ENCODE measurements around the gene SYCE3.

Gene SYCE3

DNA sequence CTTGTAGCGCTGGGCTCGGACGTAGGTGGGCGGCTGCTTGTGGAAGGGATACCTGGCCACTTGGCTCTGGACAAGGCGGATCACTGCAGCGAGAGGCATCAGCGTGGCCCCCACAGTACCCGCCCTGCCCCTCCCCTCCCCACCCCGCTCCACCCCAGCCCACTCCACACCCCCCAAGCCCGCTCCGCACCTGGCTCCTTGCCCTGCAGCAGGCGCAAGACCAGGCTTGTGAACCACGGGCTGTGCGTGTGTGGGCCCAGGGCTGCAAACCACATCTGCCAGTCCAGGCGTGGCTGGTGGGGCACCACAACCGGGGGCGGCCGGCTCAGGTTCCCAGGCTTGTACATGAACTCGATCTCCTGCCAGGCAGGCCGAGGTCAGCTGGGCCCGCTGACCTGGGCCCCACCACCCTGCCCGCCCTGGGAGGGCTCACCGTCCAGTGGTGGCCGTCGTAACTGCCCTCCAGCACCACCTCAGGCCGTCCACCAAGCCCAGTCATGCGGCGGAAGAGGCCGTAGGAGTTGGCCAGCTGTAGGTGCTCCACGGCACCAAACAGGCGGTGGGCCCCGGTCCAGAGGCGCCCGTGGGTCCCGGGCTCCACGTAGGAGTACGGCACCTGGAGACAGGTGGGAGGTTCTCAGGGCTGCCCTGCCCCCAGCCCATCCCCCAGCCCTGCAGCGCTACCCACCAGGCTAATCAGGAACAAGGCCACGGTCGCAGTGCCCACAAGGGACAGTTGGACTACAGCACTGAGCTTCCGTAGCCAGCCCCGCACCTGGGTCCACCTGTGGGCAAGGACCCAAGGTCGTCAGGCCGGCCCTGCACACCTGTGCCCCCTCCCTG lies 58.1 kb downstream of the SYCE3 start:
- Histone ChIP-seq H3K9me3 (ENCODE audit: control insufficient read depth, low read length) (no peaks in the 10 kb centered on the region), H3K79me1 (replicated peaks; ENCODE audit: low read length, poor library complexity, severe bottlenecking) (peaks cover 26% of the 10 kb centered on the region), H3K4me2 (ENCODE audit: low read length, poor library complexity, severe bottlenecking) (no peak overlapping the region), H3K4ac (ENCODE audit: low read depth in 1 of 2, low read length in 2 of 2) (no peak overlapping the region), H3K23ac (ENCODE audit: low read length in 2 of 2) (no peak overlapping the region), H2AK5ac (ENCODE audit: low read length, severe bottlenecking) (no peak overlapping the region), H3K4me1 (ENCODE audit: control insufficient read depth, insufficient read depth, low read depth, low read length) (peaks cover 14% of the 10 kb centered on the region), H3K4me3 (ENCODE audit: insufficient read depth in 1 of 2, low read depth in 1 of 2, low read length in 2 of 2) (no peak overlapping the region), H4K8ac (ENCODE audit: low read length) (no peak overlapping the region), H3K9ac (ENCODE audit: low read length) (no peak overlapping the region), H2BK120ac (ENCODE audit: low read depth, low read length) (no peak overlapping the region), H2AFZ (ENCODE audit: low read depth, low read length) (no peak overlapping the region), H4K91ac (ENCODE audit: low read length) (no peak overlapping the region), H3K18ac (ENCODE audit: low read depth in 1 of 2, low read length in 2 of 2) (no peak overlapping the region), H2BK15ac (ENCODE audit: low read depth, poor library complexity, severe bottlenecking) (no peak overlapping the region), H3K36me3 (ENCODE audit: control insufficient read depth in 1 of 2, insufficient read depth in 2 of 2, low read depth in 1 of 2, low read length in 2 of 2) (peaks cover 29 to 51% of the 10 kb centered on the region in 2 experiments), H3K27ac (ENCODE audit: low read length, poor library complexity, severe bottlenecking) (no peak overlapping the region), H3K27me3 (ENCODE audit: control insufficient read depth in 1 of 2, insufficient read depth in 1 of 2, low read length in 2 of 2) (no peaks in the 10 kb centered on the region), H3K14ac (ENCODE audit: low read length in 2 of 2) (no peak overlapping the region), H2BK5ac (ENCODE audit: low read depth, low read length, poor library complexity, severe bottlenecking) (no peak overlapping the region), H2BK12ac (ENCODE audit: low read length in 2 of 2) (no peak overlapping the region)
- WGBS: 95% methylated on average over 38 of the region's 44 CpGs
- DNase-seq: no peak

DNA sequence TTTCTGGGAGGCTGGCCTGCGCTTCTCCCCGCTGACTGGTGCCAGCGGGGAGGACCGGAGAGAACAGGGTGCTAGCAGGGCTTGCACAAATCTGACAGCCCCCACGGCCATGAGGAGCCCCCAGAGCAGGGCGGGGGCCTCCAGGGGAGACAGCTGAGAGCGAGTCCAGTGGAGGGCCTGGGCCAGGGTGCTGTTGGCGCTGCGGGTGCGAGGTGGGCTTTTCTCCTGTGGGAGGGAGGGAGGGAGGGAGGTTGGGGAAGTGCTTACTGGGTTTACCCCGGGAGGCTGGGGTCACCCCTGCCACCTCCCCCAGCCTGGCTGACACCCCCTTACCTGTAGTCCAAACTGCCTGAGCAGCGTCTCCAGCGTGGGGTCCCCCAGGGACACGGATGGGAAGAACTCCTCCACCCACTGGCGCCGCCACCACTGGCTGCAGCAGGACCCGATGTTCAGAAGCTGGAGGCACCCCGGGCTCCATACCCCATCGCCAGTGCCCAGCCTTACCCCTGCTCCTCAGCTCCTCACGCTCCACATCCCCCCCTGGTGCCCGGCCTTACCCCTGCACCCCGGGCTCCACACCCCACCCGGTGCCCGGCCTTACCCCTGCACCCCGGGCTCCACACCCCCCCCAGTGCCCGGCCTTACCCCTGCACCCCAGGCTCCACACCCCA lies 59.1 kb downstream of the SYCE3 start:
- Histone ChIP-seq H3K9ac (ENCODE audit: low read length) (no peak overlapping the region), H4K91ac (ENCODE audit: low read length) (no peak overlapping the region), H2BK120ac (ENCODE audit: low read depth, low read length) (no peak overlapping the region), H3K18ac (ENCODE audit: low read depth in 1 of 2, low read length in 2 of 2) (no peak overlapping the region), H2BK15ac (ENCODE audit: low read depth, poor library complexity, severe bottlenecking) (no peak overlapping the region), H3K79me1 (replicated peaks; ENCODE audit: low read length, poor library complexity, severe bottlenecking) (peaks cover 26% of the 10 kb centered on the region), H3K4me3 (ENCODE audit: insufficient read depth in 1 of 2, low read depth in 1 of 2, low read length in 2 of 2) (no peak overlapping the region), H3K14ac (ENCODE audit: low read length in 2 of 2) (no peak overlapping the region), H2AFZ (ENCODE audit: low read depth, low read length) (no peak overlapping the region), H3K4me2 (ENCODE audit: low read length, poor library complexity, severe bottlenecking) (no peak overlapping the region), H2BK5ac (ENCODE audit: low read depth, low read length, poor library complexity, severe bottlenecking) (no peak overlapping the region), H2BK12ac (ENCODE audit: low read length in 2 of 2) (no peak overlapping the region), H2AK5ac (ENCODE audit: low read length, severe bottlenecking) (no peak overlapping the region), H4K8ac (ENCODE audit: low read length) (no peak overlapping the region), H3K36me3 (ENCODE audit: control insufficient read depth in 1 of 2, insufficient read depth in 2 of 2, low read depth in 1 of 2, low read length in 2 of 2) (peaks cover 29 to 51% of the 10 kb centered on the region in 2 experiments), H3K9me3 (ENCODE audit: control insufficient read depth, low read length) (no peaks in the 10 kb centered on the region), H3K23ac (ENCODE audit: low read length in 2 of 2) (no peak overlapping the region), H3K27me3 (ENCODE audit: control insufficient read depth in 1 of 2, insufficient read depth in 1 of 2, low read length in 2 of 2) (no peaks in the 10 kb centered on the region), H3K4ac (ENCODE audit: low read depth in 1 of 2, low read length in 2 of 2) (no peak overlapping the region), H3K4me1 (ENCODE audit: control insufficient read depth, insufficient read depth, low read depth, low read length) (peaks cover 14% of the 10 kb centered on the region), H3K27ac (ENCODE audit: low read length, poor library complexity, severe bottlenecking) (no peak overlapping the region)
- 94% methylated on average over 15 of the region's 26 CpGs for WGBS
- DNase-seq: no peak

DNA sequence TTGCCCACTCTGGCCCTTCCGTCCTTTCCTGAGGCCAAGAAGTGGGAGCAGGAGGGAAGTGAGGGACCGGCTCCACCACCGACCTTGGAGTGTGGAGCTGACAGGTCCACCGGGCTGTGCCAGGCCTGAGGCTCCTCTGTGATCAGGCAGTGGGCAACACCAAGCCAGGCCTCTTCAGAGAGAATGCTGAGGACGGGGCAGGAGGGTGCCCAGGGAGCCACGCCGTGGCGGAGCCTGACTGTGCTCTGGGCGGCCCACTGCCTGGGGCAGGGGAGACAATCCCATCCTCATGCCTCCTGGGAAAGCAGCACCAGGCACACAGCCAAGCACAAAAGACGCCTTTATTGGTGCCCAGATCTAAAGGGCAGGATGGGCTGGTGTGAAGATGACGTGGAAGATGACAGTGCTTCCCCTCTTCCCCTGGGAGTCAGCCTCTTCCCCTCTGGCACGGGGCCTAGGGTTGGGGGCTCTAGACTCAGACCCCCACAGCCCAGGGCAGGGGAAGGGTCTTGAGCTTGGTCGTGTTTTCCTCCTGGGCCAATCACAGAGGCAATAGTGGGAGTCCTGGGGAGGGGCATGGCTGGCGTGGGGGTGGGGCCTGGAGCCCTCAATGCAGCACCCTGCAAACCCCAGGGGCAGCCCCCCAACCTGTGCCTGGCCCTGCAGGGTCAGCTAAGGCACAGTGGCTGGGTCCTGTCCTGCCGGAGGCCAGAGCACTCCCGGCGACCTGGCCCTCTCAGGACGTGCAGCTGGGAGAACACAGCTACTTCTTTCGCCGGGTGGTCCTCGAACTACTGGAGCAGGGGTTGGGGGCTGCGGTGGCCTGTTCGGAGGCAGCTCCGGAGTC lies 59.9 kb downstream of the SYCE3 start:
- no peak overlapping the region for H3K27ac ChIP-seq (ENCODE audit: low read length, poor library complexity, severe bottlenecking)
- H2AFZ ChIP-seq (ENCODE audit: low read depth, low read length): no peak overlapping the region
- H3K4me2 ChIP-seq (ENCODE audit: low read length, poor library complexity, severe bottlenecking): no peak overlapping the region
- DNase-seq: no peak
- H4K8ac ChIP-seq (ENCODE audit: low read length): no peak overlapping the region
- H3K14ac ChIP-seq (ENCODE audit: low read length in 2 of 2): no peak overlapping the region
- no peak overlapping the region for H2BK15ac ChIP-seq (ENCODE audit: low read depth, poor library complexity, severe bottlenecking)
- H4K91ac ChIP-seq (ENCODE audit: low read length): no peak overlapping the region
- H3K9ac ChIP-seq (ENCODE audit: low read length): no peak overlapping the region
- H3K4me3 ChIP-seq (ENCODE audit: insufficient read depth in 1 of 2, low read depth in 1 of 2, low read length in 2 of 2): no peak overlapping the region
- H3K27me3 ChIP-seq (ENCODE audit: control insufficient read depth in 1 of 2, insufficient read depth in 1 of 2, low read length in 2 of 2): no peaks in the 10 kb centered on the region
- 93% methylated on average over 23 of the region's 24 CpGs for WGBS
- H3K36me3 ChIP-seq (ENCODE audit: control insufficient read depth in 1 of 2, insufficient read depth in 2 of 2, low read depth in 1 of 2, low read length in 2 of 2): peaks cover 29 to 51% of the 10 kb centered on the region in 2 experiments
- no peak overlapping the region for H3K18ac ChIP-seq (ENCODE audit: low read depth in 1 of 2, low read length in 2 of 2)
- no peak overlapping the region for H2BK120ac ChIP-seq (ENCODE audit: low read depth, low read length)
- H2BK12ac ChIP-seq (ENCODE audit: low read length in 2 of 2): no peak overlapping the region
- no peak overlapping the region for H3K23ac ChIP-seq (ENCODE audit: low read length in 2 of 2)
- peaks cover 26% of the 10 kb centered on the region for H3K79me1 ChIP-seq (replicated peaks; ENCODE audit: low read length, poor library complexity, severe bottlenecking)
- H2AK5ac ChIP-seq (ENCODE audit: low read length, severe bottlenecking): no peak overlapping the region
- H2BK5ac ChIP-seq (ENCODE audit: low read depth, low read length, poor library complexity, severe bottlenecking): no peak overlapping the region
- H3K4me1 ChIP-seq (ENCODE audit: control insufficient read depth, insufficient read depth, low read depth, low read length): peaks cover 15% of the 10 kb centered on the region
- H3K4ac ChIP-seq (ENCODE audit: low read depth in 1 of 2, low read length in 2 of 2): no peak overlapping the region
- H3K9me3 ChIP-seq (ENCODE audit: control insufficient read depth, low read length): no peaks in the 10 kb centered on the region

DNA sequence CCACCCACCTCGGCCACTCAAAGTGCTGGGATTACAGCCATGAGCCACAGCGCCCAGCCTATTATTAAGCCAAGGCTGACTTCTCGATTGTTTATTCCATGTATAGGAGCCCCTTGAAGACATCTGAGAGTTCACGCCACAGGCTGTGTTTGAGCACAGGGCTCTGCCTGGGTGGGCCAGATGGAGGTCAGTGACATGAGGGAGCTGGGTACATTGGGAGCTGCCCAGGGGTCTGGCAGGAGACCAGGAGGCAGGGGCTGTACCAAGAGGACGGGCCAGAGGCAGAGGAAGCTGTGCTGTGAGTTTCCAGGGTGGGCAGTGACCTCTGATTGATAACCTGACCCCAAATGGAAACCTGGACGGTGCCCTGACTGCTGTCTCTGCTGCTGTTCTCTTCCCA lies 60.6 kb downstream of the SYCE3 start:
- WGBS: 95% methylated on average over 6 of the region's 6 CpGs
- H3K9ac ChIP-seq (ENCODE audit: low read length): no peak overlapping the region
- H3K4me1 ChIP-seq (ENCODE audit: control insufficient read depth, insufficient read depth, low read depth, low read length): peaks cover 15% of the 10 kb centered on the region
- H2AFZ ChIP-seq (ENCODE audit: low read depth, low read length): no peak overlapping the region
- H3K36me3 ChIP-seq (ENCODE audit: control insufficient read depth in 1 of 2, insufficient read depth in 2 of 2, low read depth in 1 of 2, low read length in 2 of 2): peaks cover 29 to 51% of the 10 kb centered on the region in 2 experiments
- H3K23ac ChIP-seq (ENCODE audit: low read length in 2 of 2): no peak overlapping the region
- no peak overlapping the region for H4K8ac ChIP-seq (ENCODE audit: low read length)
- H4K91ac ChIP-seq (ENCODE audit: low read length): no peak overlapping the region
- H3K18ac ChIP-seq (ENCODE audit: low read depth in 1 of 2, low read length in 2 of 2): no peak overlapping the region
- DNase-seq: no peak
- H3K27me3 ChIP-seq (ENCODE audit: control insufficient read depth in 1 of 2, insufficient read depth in 1 of 2, low read length in 2 of 2): no peaks in the 10 kb centered on the region
- no peak overlapping the region for H3K27ac ChIP-seq (ENCODE audit: low read length, poor library complexity, severe bottlenecking)
- H2BK5ac ChIP-seq (ENCODE audit: low read depth, low read length, poor library complexity, severe bottlenecking): no peak overlapping the region
- no peak overlapping the region for H2AK5ac ChIP-seq (ENCODE audit: low read length, severe bottlenecking)
- no peak overlapping the region for H2BK12ac ChIP-seq (ENCODE audit: low read length in 2 of 2)
- H3K9me3 ChIP-seq (ENCODE audit: control insufficient read depth, low read length): no peaks in the 10 kb centered on the region
- no peak overlapping the region for H2BK15ac ChIP-seq (ENCODE audit: low read depth, poor library complexity, severe bottlenecking)
- H3K4me2 ChIP-seq (ENCODE audit: low read length, poor library complexity, severe bottlenecking): no peak overlapping the region
- no peak overlapping the region for H3K4me3 ChIP-seq (ENCODE audit: insufficient read depth in 1 of 2, low read depth in 1 of 2, low read length in 2 of 2)
- H2BK120ac ChIP-seq (ENCODE audit: low read depth, low read length): no peak overlapping the region
- H3K79me1 ChIP-seq (replicated peaks; ENCODE audit: low read length, poor library complexity, severe bottlenecking): peaks cover 26% of the 10 kb centered on the region
- no peak overlapping the region for H3K14ac ChIP-seq (ENCODE audit: low read length in 2 of 2)
- H3K4ac ChIP-seq (ENCODE audit: low read depth in 1 of 2, low read length in 2 of 2): no peak overlapping the region
